Uterus (tissue), 2 donors: ENCODE results near the gene UNC79.

ENCODE experiments used
- POLR2A ChIP-seq, 2 donors: fragments of 450-650 bp; IDR thresholded peaks; one replicate each; pipeline ENCODE4 v1.6.1; 2016; ENCODE audit warnings: antibody characterized with exemption in 2 of 2, mild to moderate bottlenecking in 1 of 2, moderate library complexity in 1 of 2
- TF ChIP-seq, protein P1 (sequence below), 4 experiments: fragments of 200-600 bp in 2 of 4; fragments of 450-650 bp in 2 of 4; sonication (generic) in 2 of 4; IDR thresholded peaks; one replicate each; pipeline ENCODE4 v1.5.1; 2016 to 2019; ENCODE audit warnings: antibody characterized with exemption in 4 of 4, mild to moderate bottlenecking in 2 of 4, moderate library complexity in 1 of 4

DNA sequence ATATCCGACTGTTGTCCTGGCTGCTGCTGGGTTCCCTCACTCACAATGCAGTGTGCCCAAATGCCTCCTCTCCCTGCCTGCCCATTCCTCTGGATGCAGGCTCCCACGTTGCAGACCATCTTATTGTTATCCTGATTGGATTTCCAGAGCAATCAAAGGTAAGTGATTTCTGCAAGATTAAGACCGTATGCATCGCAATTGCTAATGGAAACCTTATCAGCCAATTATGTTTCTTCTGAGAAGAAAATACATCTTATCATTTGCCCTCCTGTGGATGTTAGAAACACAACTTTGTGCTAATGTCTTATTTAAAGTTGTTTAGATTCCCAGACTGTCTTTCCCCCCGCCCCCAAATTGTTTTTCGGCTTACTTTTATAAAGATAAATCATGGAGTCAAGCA, 259.4 kb downstream of the UNC79 start:
- TF ChIP-seq, protein P1, sequence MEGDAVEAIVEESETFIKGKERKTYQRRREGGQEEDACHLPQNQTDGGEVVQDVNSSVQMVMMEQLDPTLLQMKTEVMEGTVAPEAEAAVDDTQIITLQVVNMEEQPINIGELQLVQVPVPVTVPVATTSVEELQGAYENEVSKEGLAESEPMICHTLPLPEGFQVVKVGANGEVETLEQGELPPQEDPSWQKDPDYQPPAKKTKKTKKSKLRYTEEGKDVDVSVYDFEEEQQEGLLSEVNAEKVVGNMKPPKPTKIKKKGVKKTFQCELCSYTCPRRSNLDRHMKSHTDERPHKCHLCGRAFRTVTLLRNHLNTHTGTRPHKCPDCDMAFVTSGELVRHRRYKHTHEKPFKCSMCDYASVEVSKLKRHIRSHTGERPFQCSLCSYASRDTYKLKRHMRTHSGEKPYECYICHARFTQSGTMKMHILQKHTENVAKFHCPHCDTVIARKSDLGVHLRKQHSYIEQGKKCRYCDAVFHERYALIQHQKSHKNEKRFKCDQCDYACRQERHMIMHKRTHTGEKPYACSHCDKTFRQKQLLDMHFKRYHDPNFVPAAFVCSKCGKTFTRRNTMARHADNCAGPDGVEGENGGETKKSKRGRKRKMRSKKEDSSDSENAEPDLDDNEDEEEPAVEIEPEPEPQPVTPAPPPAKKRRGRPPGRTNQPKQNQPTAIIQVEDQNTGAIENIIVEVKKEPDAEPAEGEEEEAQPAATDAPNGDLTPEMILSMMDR (IDR thresholded peaks at IDR 0.05) = no peak
- TF ChIP-seq POLR2A (IDR thresholded peaks at IDR 0.05) = no peak
